Measurements from ENCODE around the gene EMC8.
"Not testable (repeated sequence)": the region's sequence is repeated elsewhere in the genome, so short reads cannot be mapped to it uniquely, and the experiment has no call there.

EMC8 gene

DNA sequence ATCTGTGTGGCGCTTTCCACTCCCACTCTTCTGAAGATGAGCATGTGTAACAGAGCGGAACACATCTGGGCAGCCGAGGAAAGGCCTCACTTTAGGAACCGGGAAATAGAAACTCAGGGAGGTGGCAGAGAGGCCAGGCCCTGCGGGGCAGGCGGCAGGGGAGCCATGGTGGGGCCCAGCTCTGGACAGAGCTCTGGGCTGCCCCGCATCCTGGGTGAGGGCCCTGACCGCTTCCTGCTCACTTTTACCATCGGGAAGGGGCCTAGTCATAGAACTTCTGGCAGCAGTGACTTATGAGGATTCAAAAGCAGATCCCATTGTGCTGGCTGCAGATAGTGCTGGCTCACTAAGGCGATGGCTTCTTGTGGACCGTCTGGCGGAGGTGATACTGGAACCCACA is 22.8 kb upstream of the EMC8 start:
- no peak overlapping the region for H3K4me3 ChIP-seq (ENCODE audit: low read depth, low read length)
- DNase-seq (ENCODE audit: low read depth): no peak
- TF ChIP-seq, protein P1, sequence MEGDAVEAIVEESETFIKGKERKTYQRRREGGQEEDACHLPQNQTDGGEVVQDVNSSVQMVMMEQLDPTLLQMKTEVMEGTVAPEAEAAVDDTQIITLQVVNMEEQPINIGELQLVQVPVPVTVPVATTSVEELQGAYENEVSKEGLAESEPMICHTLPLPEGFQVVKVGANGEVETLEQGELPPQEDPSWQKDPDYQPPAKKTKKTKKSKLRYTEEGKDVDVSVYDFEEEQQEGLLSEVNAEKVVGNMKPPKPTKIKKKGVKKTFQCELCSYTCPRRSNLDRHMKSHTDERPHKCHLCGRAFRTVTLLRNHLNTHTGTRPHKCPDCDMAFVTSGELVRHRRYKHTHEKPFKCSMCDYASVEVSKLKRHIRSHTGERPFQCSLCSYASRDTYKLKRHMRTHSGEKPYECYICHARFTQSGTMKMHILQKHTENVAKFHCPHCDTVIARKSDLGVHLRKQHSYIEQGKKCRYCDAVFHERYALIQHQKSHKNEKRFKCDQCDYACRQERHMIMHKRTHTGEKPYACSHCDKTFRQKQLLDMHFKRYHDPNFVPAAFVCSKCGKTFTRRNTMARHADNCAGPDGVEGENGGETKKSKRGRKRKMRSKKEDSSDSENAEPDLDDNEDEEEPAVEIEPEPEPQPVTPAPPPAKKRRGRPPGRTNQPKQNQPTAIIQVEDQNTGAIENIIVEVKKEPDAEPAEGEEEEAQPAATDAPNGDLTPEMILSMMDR (IDR thresholded peaks at IDR 0.05; ENCODE audit: insufficient read depth, low read depth, low read length, missing control alignments): no peak

DNA sequence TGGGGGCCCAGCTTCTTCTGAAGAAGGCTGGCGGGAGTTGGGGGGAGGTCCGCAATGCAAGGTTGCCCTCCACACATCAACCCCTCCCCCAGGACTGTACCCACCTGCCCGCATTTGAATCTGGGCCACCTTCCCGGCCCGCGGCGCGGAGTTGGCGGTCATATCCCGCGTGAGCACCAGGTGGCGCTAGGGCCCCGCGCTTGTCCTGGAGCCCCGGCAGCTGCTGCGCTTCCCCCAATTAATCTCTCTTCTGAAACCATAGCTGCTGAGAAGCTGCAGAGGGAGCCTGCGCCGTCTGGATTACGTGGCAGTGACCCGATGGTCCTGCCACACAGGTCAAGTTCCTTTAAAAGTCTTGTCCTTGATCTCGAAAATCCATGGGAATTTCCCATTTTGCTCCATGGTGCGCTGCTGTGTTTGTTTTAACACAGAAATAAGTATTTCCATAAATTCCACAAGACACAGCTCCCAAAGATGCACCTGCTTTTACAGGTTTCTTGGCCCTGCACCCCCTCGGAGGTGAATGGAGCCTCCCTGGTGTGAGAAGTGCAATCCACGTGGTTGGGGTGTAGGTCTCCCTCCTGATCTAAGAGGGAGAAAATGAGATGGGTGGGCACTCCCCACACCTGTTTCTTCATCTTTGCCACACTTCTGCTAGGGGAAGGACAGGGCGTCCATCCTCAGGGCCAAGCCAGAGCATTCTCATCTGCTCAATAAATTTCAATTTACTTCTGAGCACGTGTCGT is 22.2 kb upstream of the EMC8 start:
- no peak overlapping the region for H3K4me3 ChIP-seq (ENCODE audit: low read depth, low read length)
- TF ChIP-seq, protein P1 (IDR thresholded peaks at IDR 0.05; ENCODE audit: insufficient read depth, low read depth, low read length, missing control alignments): peak; percentile 96
- peak; percentile 91 for DNase-seq (ENCODE audit: low read depth)

DNA sequence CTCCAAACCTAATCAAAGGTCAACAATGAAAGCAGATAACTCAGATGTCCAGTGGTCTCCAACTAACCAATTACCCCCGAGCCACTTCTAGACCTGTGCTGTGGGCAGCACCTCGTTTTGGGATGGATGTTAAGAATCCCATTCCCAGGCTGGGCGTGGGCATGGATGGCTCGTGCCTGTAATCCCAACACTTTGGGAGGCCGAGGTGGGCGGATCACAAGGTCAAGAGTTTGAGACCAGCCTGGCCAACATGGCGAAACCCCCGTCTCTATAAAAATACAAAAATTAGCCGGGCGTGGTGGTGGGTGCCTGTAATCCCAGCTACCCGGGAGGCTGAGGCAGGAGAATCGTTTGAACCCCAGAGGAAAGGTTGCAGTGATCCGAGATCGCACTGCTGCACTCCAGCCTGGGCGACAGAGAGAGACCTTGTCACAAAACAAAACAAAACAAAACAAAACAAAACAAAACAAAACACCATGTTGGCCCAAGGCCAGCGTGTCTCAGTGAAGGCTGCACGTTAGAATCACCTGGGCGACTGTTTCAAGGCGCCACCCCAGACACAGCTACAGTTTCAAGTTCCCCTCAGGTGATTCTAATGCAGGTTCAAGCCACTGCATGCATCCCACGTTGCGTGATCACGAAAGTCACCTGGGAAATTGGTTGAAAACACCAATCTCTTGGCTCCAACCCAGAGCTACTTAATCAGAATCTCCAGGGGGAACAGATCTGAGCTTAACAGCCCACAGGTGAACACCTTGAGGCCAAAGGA is 21.4 kb upstream of the EMC8 start:
- TF ChIP-seq, protein P1 (IDR thresholded peaks at IDR 0.05; ENCODE audit: insufficient read depth, low read depth, low read length, missing control alignments): no peak
- H3K4me3 ChIP-seq (ENCODE audit: low read depth, low read length): no peak overlapping the region
- peak; percentile 26 for DNase-seq (ENCODE audit: low read depth)

DNA sequence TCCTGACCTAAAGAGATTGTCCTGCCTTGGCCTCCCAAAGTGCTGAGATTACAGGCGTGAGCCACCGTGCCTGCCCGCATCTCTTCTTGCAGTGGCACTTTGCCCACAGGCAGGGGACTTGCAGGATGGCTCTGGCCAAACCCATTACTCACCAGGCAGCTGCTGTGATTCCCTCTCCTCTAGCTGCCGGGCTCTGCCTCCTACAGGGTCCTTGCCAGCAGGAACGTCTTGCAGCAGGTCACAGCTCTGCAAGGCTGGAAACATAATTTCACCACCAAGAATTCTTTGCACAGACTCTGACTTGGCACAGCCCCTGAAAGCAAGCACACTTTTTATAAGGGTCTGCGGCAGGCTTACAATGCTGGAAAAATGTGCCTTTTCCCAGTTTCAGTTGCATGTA is 20.4 kb upstream of the EMC8 start:
- TF ChIP-seq, protein P1 (IDR thresholded peaks at IDR 0.05; ENCODE audit: insufficient read depth, low read depth, low read length, missing control alignments): no peak
- H3K4me3 ChIP-seq (ENCODE audit: low read depth, low read length): no peak overlapping the region
- DNase-seq (ENCODE audit: low read depth): no peak

DNA sequence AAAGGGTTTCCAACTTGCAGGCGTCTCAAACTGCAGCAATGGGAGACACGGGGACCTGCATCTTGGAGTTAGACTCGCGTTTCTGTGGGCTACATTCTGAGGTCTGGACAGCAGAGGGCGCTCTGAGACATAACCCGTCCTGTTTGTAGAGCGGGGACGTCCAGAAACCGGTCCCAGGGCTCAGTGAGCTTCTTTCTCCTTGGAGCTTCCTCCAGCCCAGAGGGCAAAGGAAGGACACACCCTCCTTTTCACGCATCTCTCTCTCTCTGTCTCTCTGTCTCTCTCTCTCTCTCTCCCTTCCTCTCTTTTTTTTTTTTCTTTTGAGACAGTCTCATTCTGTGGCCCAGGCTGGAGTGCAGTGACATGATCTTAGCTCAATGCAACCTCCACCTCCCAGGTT is 19.9 kb upstream of the EMC8 start:
- no peak overlapping the region for H3K4me3 ChIP-seq (ENCODE audit: low read depth, low read length)
- TF ChIP-seq, protein P1 (IDR thresholded peaks at IDR 0.05; ENCODE audit: insufficient read depth, low read depth, low read length, missing control alignments): peak; percentile 84
- DNase-seq (ENCODE audit: low read depth): peak; percentile 90

DNA sequence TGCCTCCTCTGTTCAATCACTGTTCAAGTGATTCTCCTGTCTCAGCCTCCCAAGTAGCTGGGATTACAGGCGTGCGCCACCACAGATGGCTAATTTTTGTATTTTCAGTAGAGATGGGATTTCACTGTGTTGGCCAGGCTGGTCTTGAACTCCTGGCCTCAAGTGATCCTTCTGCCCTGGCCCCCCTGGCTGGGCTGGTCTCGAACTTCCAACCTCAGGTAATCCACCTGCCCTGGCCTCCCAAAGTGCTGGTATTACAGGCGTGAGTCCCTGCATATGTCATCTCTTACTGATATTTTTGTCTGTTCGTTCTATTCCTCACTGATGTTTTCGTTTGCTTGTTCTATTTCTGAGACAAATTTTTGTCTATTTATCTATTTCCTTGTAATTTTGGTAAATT is 17.9 kb upstream of the EMC8 start:
- not testable (repeated sequence) for DNase-seq (ENCODE audit: low read depth)

DNA sequence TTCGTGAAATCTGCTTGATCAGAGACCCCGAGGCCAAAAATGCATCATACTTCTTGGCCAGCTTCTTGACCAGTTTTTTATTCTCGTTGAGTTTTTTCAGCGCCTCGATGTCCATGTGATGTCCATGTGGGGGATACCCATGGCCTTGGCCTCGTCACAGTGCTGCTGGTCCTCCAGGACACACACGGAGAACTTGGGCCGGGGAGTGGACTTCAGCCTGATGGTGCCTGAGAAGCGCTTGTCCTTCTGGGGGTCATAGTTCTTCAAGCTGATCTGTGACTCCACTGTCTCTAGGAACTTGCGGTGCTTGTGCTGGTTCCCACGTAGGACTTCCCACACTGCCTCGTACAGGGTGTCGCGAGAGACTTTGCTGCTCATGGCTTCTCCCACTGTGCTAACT is 16.8 kb upstream of the EMC8 start:
- no peak overlapping the region for H3K4me3 ChIP-seq (ENCODE audit: low read depth, low read length)
- TF ChIP-seq, protein P1 (IDR thresholded peaks at IDR 0.05; ENCODE audit: insufficient read depth, low read depth, low read length, missing control alignments): no peak
- no peak for DNase-seq (ENCODE audit: low read depth)

More for the DNA sequence above, 17.9 kb upstream of the EMC8 start:
- H3K4me3 ChIP-seq (ENCODE audit: low read depth, low read length): not testable (repeated sequence)

Measured in GM12865 (cell line).